Panc1 (cell line): Measurements from ENCODE around the gene RUNX1. TPM values are rescaled to one million over a fixed set of nuclear protein-coding genes. Genes with fewer than 3 reads are reported as not detected.

Source experiments
- ATAC-seq: fragments of 200-7000 bp; cut with Tn5 transposase; 2 replicates; pipeline ENCODE4 v1.9.1; 2020; ENCODE audit warnings: mild to moderate bottlenecking, moderate library complexity
- BruUV-seq: library from RNA; stranded (reverse); fragments of 400-500 nt; replicated peaks from 2 replicates; lab custom pipeline; 2021; lab: Mats Ljungman, UMichigan
- CTCF ChIA-PET: fragments of 300-600 bp; sonication (Branson Sonifier 250); formaldehyde crosslinking; loops from one replicate; lab custom pipeline; 2022; ENCODE audit warnings: antibody characterized with exemption; lab: Charles Lee
- POLR2A ChIA-PET: fragments of 300-600 bp; sonication (Branson Sonifier 250); formaldehyde crosslinking; loops from one replicate; lab custom pipeline; 2022; ENCODE audit warnings: antibody characterized with exemption; lab: Charles Lee
- DNase-seq: peaks from one replicate; pipeline ENCODE4 v3.0.0-alpha.2; 2010; ENCODE audit warnings: low read depth, low spot score
- H3K27ac ChIP-seq: 2 replicates; pipeline ENCODE4 v1.5.1; 2011; ENCODE audit warnings: mild to moderate bottlenecking, low read length, inconsistent platforms
- H3K27me3 ChIP-seq: fragments of 200-500 bp; sonication (Bioruptor generic); 2 replicates; pipeline ENCODE4 v1.6.0; 2014; ENCODE audit warnings: low read length, inconsistent platforms; ENCODE audit not compliant: control insufficient read depth, insufficient read depth
- H3K36me3 ChIP-seq: fragments of 200-500 bp; sonication (Bioruptor generic); 2 replicates; pipeline ENCODE4 v1.5.1; 2014; ENCODE audit warnings: inconsistent platforms, mild to moderate bottlenecking, low read length, moderate library complexity; ENCODE audit not compliant: control insufficient read depth, insufficient read depth
- H3K4me1 ChIP-seq: 2 replicates; pipeline ENCODE4 v1.5.1; 2011; ENCODE audit warnings: inconsistent platforms, mild to moderate bottlenecking, low read length, moderate library complexity; ENCODE audit not compliant: control insufficient read depth, insufficient read depth
- H3K4me3 ChIP-seq, 2 experiments: 2 replicates each; pipeline ENCODE4 v1.5.1; 2011 to 2012; ENCODE audit warnings: low read depth in 2 of 2, low read length in 2 of 2, mild to moderate bottlenecking in 2 of 2, inconsistent platforms in 1 of 2, moderate library complexity in 1 of 2
- H3K9me3 ChIP-seq: fragments of 200-500 bp; sonication (Bioruptor generic); 2 replicates; pipeline ENCODE4 v1.5.1; 2014; ENCODE audit warnings: low read depth, mild to moderate bottlenecking, inconsistent platforms, low read length, moderate library complexity; ENCODE audit not compliant: control insufficient read depth, insufficient read depth
- CTCF ChIP-seq: fragments of 450-650 bp; IDR thresholded peaks from 2 replicates; pipeline ENCODE4 v1.5.1; 2017; ENCODE audit warnings: mild to moderate bottlenecking
- POLR2AphosphoS5 ChIP-seq: IDR thresholded peaks from 2 replicates; pipeline ENCODE4 v1.6.1; 2012; ENCODE audit warnings: mild to moderate bottlenecking, low read depth, low read length, moderate library complexity
- REST ChIP-seq, 2 experiments: IDR thresholded peaks; 2 replicates each; pipeline ENCODE4 v1.6.1; 2011 to 2012; ENCODE audit warnings: low read depth in 2 of 2, control low read depth in 1 of 2, low read length in 1 of 2, mild to moderate bottlenecking in 1 of 2, moderate library complexity in 1 of 2; ENCODE audit not compliant: insufficient read depth in 1 of 2
- SIN3A ChIP-seq: IDR thresholded peaks from 2 replicates; pipeline ENCODE4 v1.6.1; 2012; ENCODE audit warnings: low read depth, mild to moderate bottlenecking, low read length, moderate library complexity, borderline replicate concordance; ENCODE audit not compliant: insufficient read depth
- TCF7L2 ChIP-seq: IDR thresholded peaks from 2 replicates; pipeline ENCODE4 v1.6.1; 2011; ENCODE audit warnings: mild to moderate bottlenecking, low read depth, low read length, inconsistent platforms
- in situ Hi-C: cut with HindIII; loops from 2 replicates; pipeline ENCODE4 v1.10.0; 2016; ENCODE audit warnings: low sequenced_read_pairs, low pct_unique_long_range_greater_than_20kb
- intact Hi-C: fragments of 100-400 bp; cut with micrococcal nuclease; formaldehyde crosslinking; loops from one replicate; pipeline ENCODE4 v1.10.0; 2022; ENCODE audit not compliant: unreplicated experiment
- total RNA-seq: library from RNA; stranded (reverse); gene quantifications from one replicate; pipeline ENCODE4 v1.2.1, GENCODE V29; 2021; ENCODE audit not compliant: unreplicated experiment

Gene RUNX1
- total RNA-seq, 1 experiment from 2014 or later: 22.4 TPM

GRCh38 chr21:34889320-34889675 is 159.8 kb downstream of the RUNX1 start:
- Histone ChIP-seq H3K27ac (peak overlapping the region; percentile 65), H3K27me3 (0 out of 2 replicates have a peak, but pooled peaks cover 2% of the 10 kb centered on the region), H3K4me1 (no peaks in the 10 kb centered on the region; the same call in 1 of the 2 replicates), H3K4me3 (peak overlapping the region; percentile 63 to 65), H3K9me3 (no peaks in the 10 kb centered on the region), H3K36me3 (no peaks in the 10 kb centered on the region; the same call in 1 of the 2 replicates)
- intact Hi-C loops (no loop called here), in situ Hi-C loops (no loop called here)
- BruUV-seq: no TSS peak
- ChIA-PET POLR2A (no interaction called here), CTCF (interaction anchor here (0.6 to 1.5 kb wide), 3 partner anchors 159 to 511 kb away, joined by 3 read pairs; no protein-coding TSS in a partner anchor)
- TF ChIP-seq REST (IDR thresholded peaks at IDR 0.05; ENCODE audit: insufficient read depth in 1 of 2, low read depth in 2 of 2, low read length in 1 of 2) (no peak), SIN3A (no peak)
- ATAC-seq (peak; percentile 7), DNase-seq (no peak)

- H3K4me3 ChIP-seq: peak overlapping the region; percentile 65 to 71
- no TSS peak for BruUV-seq
- H3K27me3 ChIP-seq: 0 out of 2 replicates have a peak, but pooled peaks cover 2% of the 10 kb centered on the region
- in situ Hi-C loops: no loop called here
- no peaks in the 10 kb centered on the region; the same call in 1 of the 2 replicates for H3K36me3 ChIP-seq
- peak; percentile 78 for ATAC-seq
- intact Hi-C loops: no loop called here
- DNase-seq: no peak
- CTCF ChIA-PET: interaction anchor here (1.5 kb wide), 1 partner anchor 512 kb away, joined by 3 read pairs; no protein-coding TSS in a partner anchor
- no peaks in the 10 kb centered on the region for H3K9me3 ChIP-seq
- H3K27ac ChIP-seq: peak overlapping the region; percentile 88
- TF ChIP-seq SIN3A: no peak
- no peak for TF ChIP-seq TCF7L2
- peak; percentile 83 for TF ChIP-seq POLR2AphosphoS5
- POLR2A ChIA-PET: interaction anchor here (0.7 kb wide), 1 partner anchor 316 kb away, joined by 3 read pairs; no protein-coding TSS in a partner anchor
- H3K4me1 ChIP-seq: peaks cover 3% of the 10 kb centered on the region; the same call in 1 of the 2 replicates
These were observed 160.4 kb downstream of the RUNX1 start for GRCh38 chr21:34888569-34889319.

GRCh38 chr21:34887725-34888568 is 161.2 kb downstream of the RUNX1 start:
- Histone ChIP-seq H3K4me1 (peaks cover 10% of the 10 kb centered on the region; the same call in 1 of the 2 replicates), H3K36me3 (no peaks in the 10 kb centered on the region; the same call in 1 of the 2 replicates), H3K27me3 (no peaks in the 10 kb centered on the region), H3K9me3 (no peaks in the 10 kb centered on the region), H3K27ac (peak overlapping the region; percentile 88), H3K4me3 (peak overlapping the region; percentile 65 to 71)
- ChIA-PET CTCF (no interaction called here), POLR2A (interaction anchor here (0.7 kb wide), 1 partner anchor 317 kb away, joined by 3 read pairs; no protein-coding TSS in a partner anchor)
- peak; percentile 78 for DNase-seq
- in situ Hi-C loops (no loop called here), intact Hi-C loops (no loop called here)
- peak; percentile 63 for ATAC-seq
- BruUV-seq: TSS peak; percentile 92
- no peak for TF ChIP-seq REST (IDR thresholded peaks at IDR 0.05; ENCODE audit: insufficient read depth in 1 of 2, low read depth in 2 of 2, low read length in 1 of 2)
- TF ChIP-seq CTCF: no peak
- 0 out of 2 replicates have a peak, but pooled peaks have one; percentile 58 for TF ChIP-seq SIN3A
